Cardiac muscle cell (in vitro differentiated cells and primary cell): ENCODE data around the gene SLC9A2. TPM values are rescaled to one million over a fixed set of nuclear protein-coding genes. Genes with fewer than 3 reads are reported as not detected.

Experiments used
- DNase-seq, 2 donors: peaks; one replicate each; pipeline versions ENCODE4 v3.0.0 to v3.0.0-alpha.2; 2010 to 2017; ENCODE audit warnings: low read depth in 1 of 2, low spot score in 1 of 2
- H3K27ac ChIP-seq: fragments of 200-600 bp; sonication (generic); 2 replicates; pipeline ENCODE4 v1.5.1; 2016
- H3K27me3 ChIP-seq: fragments of 200-600 bp; sonication (generic); 2 replicates; pipeline ENCODE4 v1.6.0; 2016; ENCODE audit warnings: control low read depth
- H3K36me3 ChIP-seq: fragments of 200-600 bp; sonication (generic); 2 replicates; pipeline ENCODE4 v1.5.1; 2016; ENCODE audit warnings: control low read depth
- H3K4me1 ChIP-seq: fragments of 200-600 bp; sonication (generic); 2 replicates; pipeline ENCODE4 v1.8.1; 2017; ENCODE audit warnings: low read depth, mild to moderate bottlenecking, mixed run types
- H3K4me3 ChIP-seq: fragments of 200-600 bp; sonication (generic); 2 replicates; pipeline ENCODE4 v1.5.1; 2016; ENCODE audit warnings: mild to moderate bottlenecking
- H3K9me3 ChIP-seq: fragments of 200-600 bp; sonication (generic); 2 replicates; pipeline ENCODE4 v1.5.1; 2017; ENCODE audit warnings: low read depth, mild to moderate bottlenecking, control low read depth
- CTCF ChIP-seq: IDR thresholded peaks from 2 replicates; pipeline ENCODE4 v1.5.1; 2012; ENCODE audit warnings: low read depth, mild to moderate bottlenecking, low read length
- polyA plus RNA-seq: library from polyadenylated mRNA; unstranded; fragments of >200 nt; fragmentation: Nextera tagmentation; extraction: Ambion mirVana; gene quantifications from 2 replicates; pipeline ENCODE4 v1.2.1, GENCODE V29; 2016
- total RNA-seq: library from RNA; depleted of rRNA; stranded (reverse); fragments of >200 nt; gene quantifications from 2 replicates; pipeline ENCODE4 v1.2.3, GENCODE V29; 2016

SLC9A2 gene
- total and polyA plus RNA-seq, 2 experiments from 2014 or later: 0.18 TPM; not detected in 1

DNA sequence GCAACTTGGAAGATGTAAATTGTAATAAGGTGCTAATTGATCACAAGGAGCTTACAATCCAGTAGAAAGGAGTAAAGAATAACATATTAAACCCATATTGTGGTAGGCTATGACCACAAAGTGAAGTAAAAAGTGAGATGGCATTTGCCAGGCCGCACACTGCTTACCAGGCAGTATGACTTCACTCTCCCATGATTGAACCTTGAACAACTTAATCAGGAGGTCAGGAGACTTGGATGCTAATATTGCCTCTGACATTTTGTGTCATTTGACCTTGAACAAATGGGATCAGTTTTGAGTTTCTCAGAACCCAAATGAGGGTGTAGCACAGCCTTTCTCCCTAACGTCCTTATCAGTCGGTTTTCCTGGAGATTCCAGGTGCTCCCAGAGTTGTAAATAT lies 44.0 kb downstream of the SLC9A2 start:
- DNase-seq: no peak
- H3K4me1 ChIP-seq: peaks cover 10% of the 10 kb centered on the region
- no peak overlapping the region for H3K27ac ChIP-seq
- no peak for TF ChIP-seq CTCF
- H3K36me3 ChIP-seq: no peaks in the 10 kb centered on the region
- H3K27me3 ChIP-seq: no peaks in the 10 kb centered on the region
- no peak overlapping the region for H3K4me3 ChIP-seq
- no peaks in the 10 kb centered on the region for H3K9me3 ChIP-seq

- peaks cover 10% of the 10 kb centered on the region for H3K4me1 ChIP-seq
- TF ChIP-seq CTCF: no peak
- H3K27ac ChIP-seq: no peak overlapping the region
- peak in 1 of 2 donors; percentile 21 for DNase-seq
- H3K4me3 ChIP-seq: no peak overlapping the region
- no peaks in the 10 kb centered on the region for H3K36me3 ChIP-seq
- H3K27me3 ChIP-seq: no peaks in the 10 kb centered on the region
- no peaks in the 10 kb centered on the region for H3K9me3 ChIP-seq
Observed at GRCh38 chr2:102664471-102664909, 45.1 kb downstream of the SLC9A2 start.

GRCh38 chr2:102667072-102667471 lies 47.7 kb downstream of the SLC9A2 start:
- no peak for TF ChIP-seq CTCF

DNA sequence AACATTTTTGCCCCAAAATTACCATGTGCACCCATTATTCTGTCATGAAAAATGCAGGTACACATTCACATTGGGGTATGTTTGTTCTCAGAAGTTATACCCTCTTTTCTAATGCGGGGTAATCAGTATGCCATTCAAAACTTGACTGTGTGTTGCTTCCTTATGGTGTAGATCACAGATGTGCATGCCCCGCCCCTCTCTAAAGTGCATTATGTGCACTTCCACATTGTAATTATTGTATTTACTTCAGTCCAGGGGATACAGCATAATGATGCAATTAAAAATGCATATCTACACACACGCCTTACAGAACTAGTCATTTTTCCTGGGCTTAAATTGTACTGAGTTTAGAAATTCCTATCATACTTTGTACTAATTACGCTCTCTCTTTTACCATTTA lies 48.8 kb downstream of the SLC9A2 start:
- DNase-seq: no peak
- no peaks in the 10 kb centered on the region for H3K4me1 ChIP-seq
- H3K27ac ChIP-seq: no peak overlapping the region
- H3K27me3 ChIP-seq: no peaks in the 10 kb centered on the region
- H3K36me3 ChIP-seq: no peaks in the 10 kb centered on the region
- H3K9me3 ChIP-seq: no peaks in the 10 kb centered on the region
- TF ChIP-seq CTCF: no peak
- no peak overlapping the region for H3K4me3 ChIP-seq

More at GRCh38 chr2:102667072-102667471, 47.7 kb downstream of the SLC9A2 start:
- Histone ChIP-seq H3K27ac (no peak overlapping the region), H3K9me3 (no peaks in the 10 kb centered on the region), H3K36me3 (no peaks in the 10 kb centered on the region), H3K4me1 (no peaks in the 10 kb centered on the region), H3K27me3 (no peaks in the 10 kb centered on the region), H3K4me3 (no peak overlapping the region)
- no peak for DNase-seq

- no peaks in the 10 kb centered on the region for H3K27me3 ChIP-seq
- H3K4me3 ChIP-seq: no peak overlapping the region
- no peak for DNase-seq
Observed at GRCh38 chr2:102669401-102669800, 50.0 kb downstream of the SLC9A2 start.

More at GRCh38 chr2:102669401-102669800, 50.0 kb downstream of the SLC9A2 start:
- Histone ChIP-seq H3K27ac (no peak overlapping the region), H3K4me1 (no peaks in the 10 kb centered on the region), H3K36me3 (no peaks in the 10 kb centered on the region), H3K9me3 (no peaks in the 10 kb centered on the region)
- TF ChIP-seq CTCF: no peak
